Measurements from ENCODE around the gene SORBS1.

SORBS1 gene

DNA sequence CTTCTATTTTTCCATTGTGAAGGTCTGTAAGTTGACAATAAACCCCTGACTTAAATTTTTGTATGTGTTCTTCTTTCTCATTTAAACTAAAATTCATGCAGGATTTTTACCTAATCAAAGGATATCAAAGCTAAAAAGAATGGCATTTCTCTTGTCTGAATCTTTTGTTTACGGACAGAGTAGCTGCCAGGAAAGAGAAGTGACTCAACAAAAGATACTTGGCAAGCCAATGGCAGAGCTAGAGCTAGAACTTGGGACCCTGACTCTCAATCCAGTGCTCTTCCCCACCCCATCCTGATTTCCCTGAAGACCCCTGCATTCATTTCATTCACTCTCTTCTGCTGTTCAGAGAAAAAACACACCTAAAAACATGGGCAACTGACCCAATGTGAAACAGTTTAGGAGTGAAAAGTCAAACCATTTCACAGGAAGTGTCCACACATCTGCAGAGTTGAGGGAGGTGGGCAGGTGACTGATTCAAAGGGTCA is 230.2 kb downstream of the SORBS1 start:
- H3K4me1 Mint-ChIP-seq (ENCODE audit: low read depth), result peaks cover 3% of the 10 kb centered on the region

GRCh38 chr10:95329296-95329695 is 231.9 kb downstream of the SORBS1 start:
- Mint-ChIP-seq H3K27me3 (ENCODE audit: low read depth) (peaks cover 7% of the 10 kb centered on the region), H3K4me1 (ENCODE audit: low read depth) (peaks cover 3% of the 10 kb centered on the region), H3K27ac (no peak overlapping the region), H3K36me3 (ENCODE audit: low read depth) (no peaks in the 10 kb centered on the region), H3K4me3 (no peak overlapping the region), H3K9me3 (no peaks in the 10 kb centered on the region)

More for the DNA sequence above, 230.2 kb downstream of the SORBS1 start:
- Mint-ChIP-seq H3K4me3 (no peak overlapping the region), H3K36me3 (ENCODE audit: low read depth) (no peaks in the 10 kb centered on the region), H3K9me3 (no peaks in the 10 kb centered on the region), H3K27ac (no peak overlapping the region), H3K27me3 (ENCODE audit: low read depth) (peaks cover 3% of the 10 kb centered on the region)

GRCh38 chr10:95328013-95328412 is 233.2 kb downstream of the SORBS1 start:
- Mint-ChIP-seq H3K4me3 (no peak overlapping the region), H3K27ac (no peak overlapping the region), H3K36me3 (ENCODE audit: low read depth) (no peaks in the 10 kb centered on the region), H3K9me3 (no peaks in the 10 kb centered on the region), H3K27me3 (ENCODE audit: low read depth) (peaks cover 7% of the 10 kb centered on the region), H3K4me1 (ENCODE audit: low read depth) (peaks cover 3% of the 10 kb centered on the region)

- H3K27me3 Mint-ChIP-seq (ENCODE audit: low read depth), result peaks cover 7% of the 10 kb centered on the region
- peaks cover 3% of the 10 kb centered on the region for H3K4me1 Mint-ChIP-seq (ENCODE audit: low read depth)
- H3K4me3 Mint-ChIP-seq, result no peak overlapping the region
- H3K9me3 Mint-ChIP-seq, result no peaks in the 10 kb centered on the region
- no peaks in the 10 kb centered on the region for H3K36me3 Mint-ChIP-seq (ENCODE audit: low read depth)
- H3K27ac Mint-ChIP-seq, result no peak overlapping the region
Measured at GRCh38 chr10:95327367-95327766, 233.8 kb downstream of the SORBS1 start.

DNA sequence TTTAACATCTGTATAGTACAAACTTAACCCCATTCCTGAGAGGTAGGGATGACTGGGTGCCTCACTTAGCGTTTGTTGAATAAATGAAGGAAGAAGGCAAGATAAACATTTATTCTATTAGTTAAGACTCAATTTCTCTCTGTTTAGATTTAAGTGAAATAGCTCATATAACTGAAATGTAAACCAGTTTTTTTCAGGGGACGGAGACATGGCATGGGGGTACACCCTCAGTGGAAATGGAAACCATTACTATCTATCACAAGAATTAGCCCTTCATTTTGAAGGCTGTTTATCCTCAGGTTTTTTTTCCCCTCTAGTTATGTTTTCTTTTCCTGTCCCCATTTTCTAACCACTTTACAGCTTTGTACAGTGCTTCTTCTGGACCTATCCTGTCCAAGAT is 234.8 kb downstream of the SORBS1 start:
- Mint-ChIP-seq H3K27ac (no peak overlapping the region), H3K4me3 (no peak overlapping the region), H3K27me3 (ENCODE audit: low read depth) (peaks cover 15% of the 10 kb centered on the region), H3K4me1 (ENCODE audit: low read depth) (peaks cover 3% of the 10 kb centered on the region), H3K9me3 (no peaks in the 10 kb centered on the region), H3K36me3 (ENCODE audit: low read depth) (no peaks in the 10 kb centered on the region)

- no peaks in the 10 kb centered on the region for H3K36me3 Mint-ChIP-seq (ENCODE audit: low read depth)
- no peak overlapping the region for H3K4me3 Mint-ChIP-seq
- H3K27me3 Mint-ChIP-seq (ENCODE audit: low read depth), result peaks cover 18% of the 10 kb centered on the region
- H3K4me1 Mint-ChIP-seq (ENCODE audit: low read depth), result peaks cover 3% of the 10 kb centered on the region
- H3K9me3 Mint-ChIP-seq, result no peaks in the 10 kb centered on the region
- H3K27ac Mint-ChIP-seq, result no peak overlapping the region
Measured at GRCh38 chr10:95325863-95326262, 235.3 kb downstream of the SORBS1 start.

DNA sequence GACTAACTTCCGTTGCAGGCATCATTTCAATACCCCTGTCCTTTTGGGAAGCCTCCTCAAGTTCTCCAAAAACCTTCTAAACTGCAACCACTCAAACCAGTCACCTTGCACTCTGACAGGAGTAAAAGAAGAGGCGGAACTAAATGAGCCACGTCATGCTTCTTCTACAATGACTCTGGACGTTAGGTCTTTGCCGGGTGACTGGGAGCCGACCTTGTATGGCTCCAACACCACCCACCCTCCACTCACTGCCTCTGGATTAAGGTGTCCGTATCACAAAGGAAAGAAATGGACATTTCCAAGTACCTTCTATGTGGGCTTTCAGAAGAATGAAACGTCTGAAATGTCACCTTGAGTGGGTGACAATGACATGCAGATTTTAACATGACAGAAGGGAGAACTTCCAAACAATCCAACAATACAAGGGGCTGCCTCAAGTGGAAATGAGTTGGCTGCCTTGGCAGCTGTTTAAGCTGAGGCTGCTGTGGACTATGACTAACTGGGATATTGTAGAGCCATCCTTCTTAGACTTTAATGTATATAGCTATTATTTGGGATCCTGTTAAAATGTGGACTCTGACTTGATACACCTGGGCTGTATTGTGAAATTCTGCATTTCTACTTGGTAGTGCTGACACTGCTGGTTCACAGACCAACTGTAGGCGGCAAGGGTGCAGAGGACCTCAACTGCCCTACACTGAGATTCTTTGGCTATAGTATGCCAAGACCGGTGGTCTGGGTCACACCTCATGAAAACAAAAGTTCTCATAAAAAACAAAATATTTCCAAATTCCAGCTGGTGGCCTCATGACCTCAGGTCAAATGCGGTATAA is 236.5 kb downstream of the SORBS1 start:
- Mint-ChIP-seq H3K27ac (no peak overlapping the region), H3K4me3 (no peak overlapping the region), H3K9me3 (no peaks in the 10 kb centered on the region), H3K4me1 (ENCODE audit: low read depth) (peaks cover 1% of the 10 kb centered on the region), H3K27me3 (ENCODE audit: low read depth) (peaks cover 20% of the 10 kb centered on the region), H3K36me3 (ENCODE audit: low read depth) (no peaks in the 10 kb centered on the region)

DNA sequence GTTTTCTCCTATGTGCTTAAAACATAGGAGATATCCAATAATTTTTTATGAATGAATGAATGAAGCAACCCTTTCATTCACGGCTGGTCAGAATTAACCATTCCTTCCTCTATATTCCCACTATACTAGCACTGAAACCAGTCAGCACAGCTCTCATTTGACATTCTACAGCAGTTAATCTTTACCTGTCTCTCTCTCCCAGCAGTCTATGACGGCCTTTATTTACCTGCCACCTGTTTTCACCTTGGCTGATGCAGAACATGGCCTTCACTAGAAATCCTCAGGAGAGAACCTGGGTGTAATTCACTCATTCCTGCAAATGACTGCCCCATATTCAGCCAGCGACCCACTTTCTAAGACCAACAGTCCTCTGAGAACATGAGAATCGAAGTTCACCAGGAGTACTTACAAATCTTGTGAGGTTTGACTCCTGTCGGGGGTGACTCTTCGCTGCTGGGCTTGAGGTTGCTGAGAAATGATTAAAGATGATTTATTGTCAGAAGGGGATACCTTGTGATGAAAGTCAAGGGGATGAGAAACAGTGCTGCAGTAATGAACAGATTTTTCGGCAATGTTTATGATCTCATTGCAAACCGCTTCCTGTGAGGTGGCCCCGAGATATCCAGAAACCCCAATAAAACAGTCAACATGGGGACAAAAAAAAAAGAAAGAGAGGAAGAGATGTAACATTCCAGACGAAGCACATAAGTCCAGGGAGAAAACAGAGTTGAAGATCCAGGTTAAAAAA is 239.4 kb downstream of the SORBS1 start:
- Mint-ChIP-seq H3K9me3 (no peaks in the 10 kb centered on the region), H3K36me3 (ENCODE audit: low read depth) (no peaks in the 10 kb centered on the region), H3K4me3 (no peak overlapping the region), H3K4me1 (ENCODE audit: low read depth) (no peaks in the 10 kb centered on the region), H3K27me3 (ENCODE audit: low read depth) (peaks cover 20% of the 10 kb centered on the region), H3K27ac (no peak overlapping the region)

DNA sequence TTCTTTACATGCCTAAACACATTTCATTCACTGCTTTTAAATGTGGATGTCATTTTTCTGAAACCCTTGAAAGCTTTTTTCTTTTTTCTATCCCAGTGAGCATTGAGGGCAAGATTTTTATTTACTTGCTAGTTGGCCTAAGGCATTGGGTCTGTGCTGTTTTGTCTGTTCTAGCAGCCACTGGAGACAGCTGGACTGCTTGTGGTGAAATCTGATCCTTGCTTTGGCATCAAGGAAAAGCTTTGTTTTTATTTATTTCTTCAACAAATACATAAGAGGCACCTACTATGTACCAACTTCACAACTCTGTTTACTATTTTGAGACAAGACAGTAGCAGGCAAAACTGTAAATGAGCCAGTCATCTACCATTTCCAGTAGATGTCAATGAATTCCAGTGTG is 241.9 kb downstream of the SORBS1 start:
- Mint-ChIP-seq H3K4me1 (ENCODE audit: low read depth) (no peaks in the 10 kb centered on the region), H3K27me3 (ENCODE audit: low read depth) (peaks cover 21% of the 10 kb centered on the region), H3K9me3 (no peaks in the 10 kb centered on the region), H3K27ac (no peak overlapping the region), H3K4me3 (no peak overlapping the region), H3K36me3 (ENCODE audit: low read depth) (no peaks in the 10 kb centered on the region)

- Mint-ChIP-seq H3K27me3 (ENCODE audit: low read depth) (peaks cover 15% of the 10 kb centered on the region), H3K4me1 (ENCODE audit: low read depth) (peaks cover under 1% of the 10 kb centered on the region), H3K4me3 (no peak overlapping the region), H3K36me3 (ENCODE audit: low read depth) (no peaks in the 10 kb centered on the region), H3K9me3 (no peaks in the 10 kb centered on the region), H3K27ac (no peak overlapping the region)
Measured at GRCh38 chr10:95315509-95315908, 245.7 kb downstream of the SORBS1 start.

GRCh38 chr10:95314192-95314918 is 246.8 kb downstream of the SORBS1 start:
- Mint-ChIP-seq H3K27ac (no peak overlapping the region), H3K4me3 (no peak overlapping the region), H3K4me1 (ENCODE audit: low read depth) (peaks cover 7% of the 10 kb centered on the region), H3K36me3 (ENCODE audit: low read depth) (no peaks in the 10 kb centered on the region), H3K9me3 (no peaks in the 10 kb centered on the region), H3K27me3 (ENCODE audit: low read depth) (peaks cover 15% of the 10 kb centered on the region)

DNA sequence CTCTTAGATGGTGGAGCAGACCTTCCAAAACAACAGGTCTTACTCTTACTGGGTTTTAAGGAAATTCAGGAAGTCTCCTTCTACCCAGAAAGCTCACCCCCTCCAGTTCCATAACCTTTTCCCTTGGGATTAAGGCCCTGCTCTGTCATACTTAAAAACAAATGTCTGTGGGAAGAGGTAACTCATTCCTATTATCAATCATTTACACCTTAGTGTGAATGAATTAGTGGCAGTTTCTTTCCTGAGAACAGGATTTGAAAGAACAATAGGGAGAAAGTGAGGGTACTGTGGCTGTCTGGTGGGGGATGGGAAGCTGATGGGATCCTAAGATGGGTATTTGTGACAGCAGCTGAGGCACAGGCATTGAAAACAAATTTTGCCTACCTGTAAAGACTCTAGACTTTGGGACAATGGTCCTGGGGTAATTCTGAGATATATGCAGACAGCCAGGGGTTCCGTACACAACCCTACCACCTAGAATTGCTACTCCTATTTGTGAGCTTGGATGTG is 248.1 kb downstream of the SORBS1 start:
- Mint-ChIP-seq H3K9me3 (no peaks in the 10 kb centered on the region), H3K27ac (no peak overlapping the region), H3K27me3 (ENCODE audit: low read depth) (peaks cover 15% of the 10 kb centered on the region), H3K4me1 (ENCODE audit: low read depth) (peaks cover 15% of the 10 kb centered on the region), H3K4me3 (no peak overlapping the region), H3K36me3 (ENCODE audit: low read depth) (no peaks in the 10 kb centered on the region)

- H3K9me3 Mint-ChIP-seq, result no peaks in the 10 kb centered on the region
- H3K27me3 Mint-ChIP-seq (ENCODE audit: low read depth), result peaks cover 15% of the 10 kb centered on the region
- H3K4me3 Mint-ChIP-seq, result no peak overlapping the region
- no peak overlapping the region for H3K27ac Mint-ChIP-seq
- H3K4me1 Mint-ChIP-seq (ENCODE audit: low read depth), result peaks cover 15% of the 10 kb centered on the region
- no peaks in the 10 kb centered on the region for H3K36me3 Mint-ChIP-seq (ENCODE audit: low read depth)
Measured at GRCh38 chr10:95312257-95312656, 248.9 kb downstream of the SORBS1 start.

GRCh38 chr10:95309958-95310357 is 251.2 kb downstream of the SORBS1 start:
- H3K27ac Mint-ChIP-seq, result no peak overlapping the region
- peaks cover 16% of the 10 kb centered on the region for H3K27me3 Mint-ChIP-seq (ENCODE audit: low read depth)
- H3K9me3 Mint-ChIP-seq, result no peaks in the 10 kb centered on the region
- H3K36me3 Mint-ChIP-seq (ENCODE audit: low read depth), result no peaks in the 10 kb centered on the region
- H3K4me3 Mint-ChIP-seq, result no peak overlapping the region
- peaks cover 15% of the 10 kb centered on the region for H3K4me1 Mint-ChIP-seq (ENCODE audit: low read depth)

Data from T-helper 1 cell treated with Interleukin-12 subunit alpha and Interleukin-12 subunit beta and Interleukin-4 antibody, amounts not matched to agents 30 μg/mL and 1 μg/mL, for 36 hours (primary cell).